ENCODE measurements around the gene PLCL2.

Gene PLCL2

GRCh38 chr3:17075358-17075757, 190.6 kb downstream of the PLCL2 start:
- CTCF ChIA-PET, result no interaction called here
- TF ChIP-seq CTCF (conservative IDR thresholded peaks at IDR 0.05; ENCODE audit: low read depth), result no peak
- POLR2A ChIA-PET (ENCODE audit: low non-redundant PET), result no interaction called here
- DNase-seq (ENCODE audit: low spot score), result no peak
- H3K27ac ChIP-seq, result no peak overlapping the region

GRCh38 chr3:17075907-17076306, 191.2 kb downstream of the PLCL2 start:
- ChIA-PET POLR2A (ENCODE audit: low non-redundant PET) (no interaction called here), CTCF (no interaction called here)
- DNase-seq (ENCODE audit: low spot score), result no peak
- H3K27ac ChIP-seq, result no peak overlapping the region
- no peak for TF ChIP-seq CTCF (conservative IDR thresholded peaks at IDR 0.05; ENCODE audit: low read depth)

- H3K27ac ChIP-seq, result no peak overlapping the region
- ChIA-PET CTCF (no interaction called here), POLR2A (ENCODE audit: low non-redundant PET) (no interaction called here)
- TF ChIP-seq CTCF (conservative IDR thresholded peaks at IDR 0.05; ENCODE audit: low read depth), result no peak
- DNase-seq (ENCODE audit: low spot score), result no peak
Observed at GRCh38 chr3:17076940-17077605, 192.3 kb downstream of the PLCL2 start.

- ChIA-PET POLR2A (ENCODE audit: low non-redundant PET) (no interaction called here), CTCF (interaction anchor here (0.6 kb wide), 1 partner anchor 94 kb away, joined by 4 read pairs; no protein-coding TSS in a partner anchor)
Observed at GRCh38 chr3:17077606-17078005, 192.9 kb downstream of the PLCL2 start.

GRCh38 chr3:17078926-17079465, 194.2 kb downstream of the PLCL2 start:
- CTCF ChIA-PET, result no interaction called here
- H3K27ac ChIP-seq, result no peak overlapping the region
- POLR2A ChIA-PET (ENCODE audit: low non-redundant PET), result no interaction called here
- no peak for DNase-seq (ENCODE audit: low spot score)
- TF ChIP-seq CTCF (conservative IDR thresholded peaks at IDR 0.05; ENCODE audit: low read depth), result no peak

More at GRCh38 chr3:17077606-17078005, 192.9 kb downstream of the PLCL2 start:
- TF ChIP-seq CTCF (conservative IDR thresholded peaks at IDR 0.05; ENCODE audit: low read depth), result no peak
- no peak for DNase-seq (ENCODE audit: low spot score)
- H3K27ac ChIP-seq, result no peak overlapping the region

GRCh38 chr3:17079933-17080332, 195.2 kb downstream of the PLCL2 start:
- ChIA-PET CTCF (no interaction called here), POLR2A (ENCODE audit: low non-redundant PET) (no interaction called here)
- no peak overlapping the region for H3K27ac ChIP-seq
- no peak for DNase-seq (ENCODE audit: low spot score)
- no peak for TF ChIP-seq CTCF (conservative IDR thresholded peaks at IDR 0.05; ENCODE audit: low read depth)

All from RWPE1 (cell line).